ENCODE data around the gene BIRC6.

DNA sequence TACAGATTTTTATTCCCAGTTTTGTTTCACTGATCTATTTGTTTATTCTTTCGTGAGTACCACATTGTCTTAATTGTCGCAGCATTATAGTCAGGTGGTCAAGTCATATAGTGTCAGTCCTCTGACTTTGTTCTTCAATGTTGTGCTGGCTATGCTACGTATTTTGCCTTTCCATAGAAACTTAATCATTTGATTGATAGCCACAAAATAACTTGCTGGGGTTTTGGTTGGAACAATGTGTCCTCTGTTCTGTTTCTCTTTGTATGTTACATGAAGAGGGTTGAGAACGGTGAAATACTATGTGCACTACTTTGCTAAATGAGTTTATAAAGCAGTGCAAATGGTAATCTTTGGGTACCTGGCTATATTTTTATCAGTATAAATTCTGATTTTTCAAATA is 206.1 kb downstream of the BIRC6 start:
- TF ChIP-seq CTCF (IDR thresholded peaks at IDR 0.05; ENCODE audit: control extremely low read depth in 1 of 3, insufficient read depth in 1 of 3, low read depth in 1 of 3, low read length in 3 of 3) (no peak), CBX8 (IDR thresholded peaks at IDR 0.05; ENCODE audit: borderline replicate concordance, low read depth, low read length) (no peak), POLR2A (IDR thresholded peaks at IDR 0.05; ENCODE audit: control extremely low read depth in 1 of 2, low read depth in 2 of 2, low read length in 2 of 2) (no peak), KDM1A (IDR thresholded peaks at IDR 0.05; ENCODE audit: borderline replicate concordance, low read length) (no peak)

All from H1 (cell line).